ENCODE data around the gene VCAN. TPM values are rescaled to one million over a fixed set of nuclear protein-coding genes. Genes with fewer than 3 reads are reported as not detected.
A peak's percentile ranks its signal among the peaks of the same experiment; 100 is the strongest.

Gene VCAN
- total RNA-seq, 1 donor from 2014 or later = 431 TPM

- Histone ChIP-seq H3K27ac (ENCODE audit: low read depth, low read length) (peak overlapping the region; percentile 58), H2AFZ (ENCODE audit: low read depth, low read length) (no peak overlapping the region), H4K20me1 (ENCODE audit: insufficient read depth, low read length) (peaks cover 3% of the 10 kb centered on the region), H3K4me3 (ENCODE audit: insufficient read depth, low read depth, low read length) (no peak overlapping the region), H3K36me3 (ENCODE audit: insufficient read depth, low read length) (peaks cover 74% of the 10 kb centered on the region), H3K79me2 (ENCODE audit: insufficient read depth, low read length) (peaks cover 2% of the 10 kb centered on the region), H3K4me2 (ENCODE audit: low read length) (peak overlapping the region; percentile 30), H3K4me1 (ENCODE audit: insufficient read depth, low read length) (peaks cover 13% of the 10 kb centered on the region), H3K9me3 (ENCODE audit: insufficient read depth, low read depth, low read length) (no peaks in the 10 kb centered on the region), H3K27me3 (ENCODE audit: insufficient read depth, low read length) (no peaks in the 10 kb centered on the region), H3K9ac (ENCODE audit: low read length) (no peak overlapping the region)
- peaks cover 11% of the 10 kb centered on the region for H3K4me1 Mint-ChIP-seq (ENCODE audit: low read depth, unreplicated experiment)
- peaks cover 42% of the 10 kb centered on the region for H3K36me3 Mint-ChIP-seq (ENCODE audit: low read depth, unreplicated experiment)
- no peaks in the 10 kb centered on the region for H3K9me3 Mint-ChIP-seq (ENCODE audit: unreplicated experiment)
- DNase-seq (ENCODE audit: low read depth) = peak; percentile 70
- FAIRE-seq = peak; percentile 88
- TF ChIP-seq EZH2 (IDR thresholded peaks at IDR 0.05; ENCODE audit: insufficient read depth, low read length) = no peak
- TF ChIP-seq CTCF (IDR thresholded peaks at IDR 0.05; ENCODE audit: insufficient read depth, low read depth, low read length) = no peak
- no peaks in the 10 kb centered on the region for H3K27me3 Mint-ChIP-seq (ENCODE audit: low read depth, unreplicated experiment)
- H3K27ac Mint-ChIP-seq (ENCODE audit: unreplicated experiment) = no peak overlapping the region
- H3K4me3 Mint-ChIP-seq (ENCODE audit: unreplicated experiment) = no peak overlapping the region
These were observed 105.6 kb downstream of the VCAN start for GRCh38 chr5:83577036-83577636.

GRCh38 chr5:83583859-83584258 lies 112.3 kb downstream of the VCAN start:
- no peak overlapping the region for H3K4me3 ChIP-seq (ENCODE audit: insufficient read depth, low read depth, low read length)
- TF ChIP-seq CTCF (IDR thresholded peaks at IDR 0.05; ENCODE audit: insufficient read depth, low read depth, low read length) = no peak
- no peak for TF ChIP-seq EZH2 (IDR thresholded peaks at IDR 0.05; ENCODE audit: insufficient read depth, low read length)
- peaks cover 13% of the 10 kb centered on the region for H3K4me1 ChIP-seq (ENCODE audit: insufficient read depth, low read length)
- no peaks in the 10 kb centered on the region for H4K20me1 ChIP-seq (ENCODE audit: insufficient read depth, low read length)
- H3K36me3 ChIP-seq (ENCODE audit: insufficient read depth, low read length) = peaks cover 35% of the 10 kb centered on the region
- Mint-ChIP-seq H3K27me3 (ENCODE audit: low read depth, unreplicated experiment) (no peaks in the 10 kb centered on the region), H3K27ac (ENCODE audit: unreplicated experiment) (no peak overlapping the region), H3K9me3 (ENCODE audit: unreplicated experiment) (peaks cover 3% of the 10 kb centered on the region), H3K4me1 (ENCODE audit: low read depth, unreplicated experiment) (peaks cover 9% of the 10 kb centered on the region), H3K36me3 (ENCODE audit: low read depth, unreplicated experiment) (peaks cover 27% of the 10 kb centered on the region), H3K4me3 (ENCODE audit: unreplicated experiment) (no peak overlapping the region)
- no peak overlapping the region for H3K9ac ChIP-seq (ENCODE audit: low read length)
- H3K9me3 ChIP-seq (ENCODE audit: insufficient read depth, low read depth, low read length) = no peaks in the 10 kb centered on the region
- H3K4me2 ChIP-seq (ENCODE audit: low read length) = peak overlapping the region; percentile 13
- H2AFZ ChIP-seq (ENCODE audit: low read depth, low read length) = no peak overlapping the region
- no peak overlapping the region for H3K27ac ChIP-seq (ENCODE audit: low read depth, low read length)
- FAIRE-seq = peak; percentile 67
- no peaks in the 10 kb centered on the region for H3K27me3 ChIP-seq (ENCODE audit: insufficient read depth, low read length)
- H3K79me2 ChIP-seq (ENCODE audit: insufficient read depth, low read length) = no peaks in the 10 kb centered on the region
- DNase-seq (ENCODE audit: low read depth) = peak; percentile 66

Data from astrocyte (in vitro differentiated cells and primary cell).